Right lobe of liver (tissue), 4 donors: ENCODE measurements around the gene POU5F2.

Source experiments
- CTCF ChIP-seq, 4 donors: fragments of 200-600 bp in 3 of 4; fragments of 450-650 bp in 1 of 4; IDR thresholded peaks; one replicate each; pipeline versions ENCODE4 v1.5.1 to v1.8.0; 2016 to 2022; ENCODE audit warnings: antibody characterized with exemption in 4 of 4, mild to moderate bottlenecking in 2 of 4
- POLR2A ChIP-seq: fragments of 450-650 bp; IDR thresholded peaks from one replicate; pipeline ENCODE4 v1.6.1; 2017; ENCODE audit warnings: antibody characterized with exemption, mild to moderate bottlenecking
- donor health status: DM: no; HTN: no; CAD: no.
- donor health status: DM: no; HTN: no; CAD: no.
- donor health status: DM: no; HTN: yes; CAD: no.

- TF ChIP-seq CTCF (IDR thresholded peaks at IDR 0.05) (no peak), POLR2A (no peak)
Measured at GRCh38 chr5:93705896-93706295, 35.5 kb downstream of the POU5F2 start.
